ENCODE results near the gene MVB12B.

The MVB12B gene

GRCh38 chr9:126304207-126304970, 22.2 kb upstream of the MVB12B start:
- DNase-seq (ENCODE audit: low spot score) (no peak), ATAC-seq (ENCODE audit: low read depth) (no peak)
- no peaks in the 10 kb centered on the region for H3K36me3 ChIP-seq (ENCODE audit: low read depth)
- no peak overlapping the region for H3K27ac ChIP-seq (ENCODE audit: poor library complexity, severe bottlenecking)
- H3K27me3 ChIP-seq (ENCODE audit: insufficient read depth, poor library complexity, severe bottlenecking), result no peaks in the 10 kb centered on the region
- H3K4me3 ChIP-seq (ENCODE audit: severe bottlenecking), result no peak overlapping the region
- H3K4me1 ChIP-seq (ENCODE audit: insufficient read depth, poor library complexity, severe bottlenecking), result no peaks in the 10 kb centered on the region
- no peaks in the 10 kb centered on the region for H3K9me3 ChIP-seq (ENCODE audit: severe bottlenecking)
- TF ChIP-seq CTCF (IDR thresholded peaks at IDR 0.05; ENCODE audit: poor library complexity, severe bottlenecking), result no peak

DNA sequence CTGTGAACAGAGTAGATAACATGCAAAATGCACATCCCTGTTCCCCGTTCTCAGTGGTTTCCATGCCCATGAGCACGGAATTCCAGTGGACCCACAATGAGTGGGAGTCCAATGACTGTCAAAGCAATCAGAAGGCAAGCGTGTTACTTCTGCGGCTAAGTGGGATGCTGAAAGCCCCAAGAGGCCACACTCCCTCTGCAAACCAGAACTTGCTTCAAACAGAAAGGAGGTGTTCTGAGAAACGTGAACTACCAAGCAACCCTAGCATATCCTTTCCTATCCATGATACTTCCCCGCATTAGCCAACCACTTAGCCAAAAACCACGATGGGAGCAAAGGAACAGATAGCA, 21.7 kb upstream of the MVB12B start:
- H3K9me3 ChIP-seq (ENCODE audit: severe bottlenecking), result no peaks in the 10 kb centered on the region
- no peaks in the 10 kb centered on the region for H3K27me3 ChIP-seq (ENCODE audit: insufficient read depth, poor library complexity, severe bottlenecking)
- no peaks in the 10 kb centered on the region for H3K4me1 ChIP-seq (ENCODE audit: insufficient read depth, poor library complexity, severe bottlenecking)
- H3K36me3 ChIP-seq (ENCODE audit: low read depth), result no peaks in the 10 kb centered on the region
- H3K4me3 ChIP-seq (ENCODE audit: severe bottlenecking), result no peak overlapping the region
- no peak overlapping the region for H3K27ac ChIP-seq (ENCODE audit: poor library complexity, severe bottlenecking)
- TF ChIP-seq CTCF (IDR thresholded peaks at IDR 0.05; ENCODE audit: poor library complexity, severe bottlenecking), result no peak
- DNase-seq (ENCODE audit: low spot score), result no peak
- no peak for ATAC-seq (ENCODE audit: low read depth)

- Histone ChIP-seq H3K36me3 (ENCODE audit: low read depth) (no peaks in the 10 kb centered on the region), H3K4me3 (ENCODE audit: severe bottlenecking) (no peak overlapping the region), H3K27me3 (ENCODE audit: insufficient read depth, poor library complexity, severe bottlenecking) (no peaks in the 10 kb centered on the region), H3K4me1 (ENCODE audit: insufficient read depth, poor library complexity, severe bottlenecking) (no peaks in the 10 kb centered on the region), H3K9me3 (ENCODE audit: severe bottlenecking) (no peaks in the 10 kb centered on the region), H3K27ac (ENCODE audit: poor library complexity, severe bottlenecking) (no peak overlapping the region)
- TF ChIP-seq CTCF (IDR thresholded peaks at IDR 0.05; ENCODE audit: poor library complexity, severe bottlenecking), result no peak
- DNase-seq (ENCODE audit: low spot score) (no peak), ATAC-seq (ENCODE audit: low read depth) (no peak)
These were observed 20.5 kb upstream of the MVB12B start for GRCh38 chr9:126306071-126306647.

GRCh38 chr9:126307322-126308061, 19.1 kb upstream of the MVB12B start:
- Histone ChIP-seq H3K4me3 (ENCODE audit: severe bottlenecking) (no peak overlapping the region), H3K36me3 (ENCODE audit: low read depth) (no peaks in the 10 kb centered on the region), H3K4me1 (ENCODE audit: insufficient read depth, poor library complexity, severe bottlenecking) (no peaks in the 10 kb centered on the region), H3K27me3 (ENCODE audit: insufficient read depth, poor library complexity, severe bottlenecking) (no peaks in the 10 kb centered on the region), H3K9me3 (ENCODE audit: severe bottlenecking) (no peaks in the 10 kb centered on the region), H3K27ac (ENCODE audit: poor library complexity, severe bottlenecking) (no peak overlapping the region)
- DNase-seq (ENCODE audit: low spot score) (no peak), ATAC-seq (ENCODE audit: low read depth) (no peak)
- TF ChIP-seq CTCF (IDR thresholded peaks at IDR 0.05; ENCODE audit: poor library complexity, severe bottlenecking), result no peak

Measured in RWPE2 (cell line).